Measurements from ENCODE around the gene HSD17B14. TPM values are rescaled to one million over a fixed set of nuclear protein-coding genes. Genes with fewer than 3 reads are reported as not detected.

The HSD17B14 gene
- total RNA-seq, 3 donors from 2014 or later (not counting 1 experiment from before 2014, with no cell fraction given) = 0.75 TPM; not detected in 2

GRCh38 chr19:48866692-48867091 lies 30.4 kb upstream of the HSD17B14 start:
- Mint-ChIP-seq H3K4me3 (no peak overlapping the region), H3K27ac (peak overlapping the region; percentile 11 to 45), H3K4me1 (no peaks in the 10 kb centered on the region), H3K36me3 (no peaks in the 10 kb centered on the region), H3K27me3 (ENCODE audit: low read depth in 2 of 2) (peaks cover 0 to 3% of the 10 kb centered on the region in 2 donors), H3K9me3 (no peaks in the 10 kb centered on the region)
- DNase-seq (no peak), ATAC-seq (peak in 1 of 3 donors; percentile 33)
- no peaks in the 10 kb centered on the region for H3K9me3 ChIP-seq (ENCODE audit: control insufficient read depth, insufficient read depth, low read length)
- intact Hi-C loops (cut with micrococcal nuclease) = no loop called here
- no peaks in the 10 kb centered on the region for H3K4me1 ChIP-seq (ENCODE audit: control insufficient read depth, insufficient read depth, low read length)
- WGBS (ENCODE audit: insufficient coverage) = 77% methylated on average over 6 of the region's 6 CpGs
- no peak for TF ChIP-seq CTCF (IDR thresholded peaks at IDR 0.05)
- H3K36me3 ChIP-seq (ENCODE audit: control insufficient read depth, insufficient read depth, low read length) = no peaks in the 10 kb centered on the region
- no peak overlapping the region for H3K27ac ChIP-seq (ENCODE audit: low read length)
- no peaks in the 10 kb centered on the region for H3K27me3 ChIP-seq (ENCODE audit: control insufficient read depth, insufficient read depth, low read length)
- H3K4me3 ChIP-seq (ENCODE audit: low read length) = no peak overlapping the region

GRCh38 chr19:48862827-48863226 lies 26.5 kb upstream of the HSD17B14 start:
- intact Hi-C loops (cut with micrococcal nuclease) = no loop called here
- Mint-ChIP-seq H3K27me3 (ENCODE audit: low read depth in 2 of 2) (no peaks in the 10 kb centered on the region), H3K4me1 (peaks cover 10 to 16% of the 10 kb centered on the region in 2 donors), H3K27ac (no peak overlapping the region), H3K36me3 (no peaks in the 10 kb centered on the region), H3K9me3 (no peaks in the 10 kb centered on the region), H3K4me3 (no peak overlapping the region)
- ATAC-seq (no peak), DNase-seq (no peak)
- Histone ChIP-seq H3K4me1 (ENCODE audit: control insufficient read depth, insufficient read depth, low read length) (peaks cover 12% of the 10 kb centered on the region), H3K27ac (ENCODE audit: low read length) (no peak overlapping the region), H3K9me3 (ENCODE audit: control insufficient read depth, insufficient read depth, low read length) (no peaks in the 10 kb centered on the region), H3K36me3 (ENCODE audit: control insufficient read depth, insufficient read depth, low read length) (no peaks in the 10 kb centered on the region), H3K4me3 (ENCODE audit: low read length) (no peak overlapping the region), H3K27me3 (ENCODE audit: control insufficient read depth, insufficient read depth, low read length) (no peaks in the 10 kb centered on the region)
- no peak for TF ChIP-seq CTCF (IDR thresholded peaks at IDR 0.05)
- 82% methylated on average over 6 of the region's 7 CpGs for WGBS (ENCODE audit: insufficient coverage)

DNA sequence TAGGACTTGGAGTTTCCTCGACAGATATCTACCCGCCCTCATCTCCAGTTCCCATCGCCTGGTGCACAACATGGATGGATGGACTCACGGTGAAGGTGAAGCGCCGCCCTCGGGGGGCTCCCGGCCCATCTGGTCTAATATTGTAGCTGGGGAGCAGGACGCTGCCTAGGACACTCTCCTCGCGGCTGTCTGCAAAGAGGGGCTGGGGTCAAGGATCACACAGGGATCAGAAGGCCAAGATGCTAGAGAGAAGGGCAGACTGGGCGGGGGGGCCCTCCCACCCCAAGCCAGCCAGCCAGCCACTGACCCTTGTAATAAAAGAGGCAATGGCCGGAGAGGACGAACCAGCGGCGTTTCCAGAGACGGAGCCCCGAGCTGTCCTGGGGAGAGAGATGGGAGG lies 25.0 kb upstream of the HSD17B14 start:
- Histone ChIP-seq H3K36me3 (ENCODE audit: control insufficient read depth, insufficient read depth, low read length) (no peaks in the 10 kb centered on the region), H3K27ac (ENCODE audit: low read length) (no peak overlapping the region), H3K4me3 (ENCODE audit: low read length) (no peak overlapping the region), H3K4me1 (ENCODE audit: control insufficient read depth, insufficient read depth, low read length) (peaks cover 12% of the 10 kb centered on the region), H3K27me3 (ENCODE audit: control insufficient read depth, insufficient read depth, low read length) (no peaks in the 10 kb centered on the region), H3K9me3 (ENCODE audit: control insufficient read depth, insufficient read depth, low read length) (no peaks in the 10 kb centered on the region)
- no peak overlapping the region for H3K4me3 Mint-ChIP-seq
- no peaks in the 10 kb centered on the region for H3K36me3 Mint-ChIP-seq
- no peak for DNase-seq
- H3K4me1 Mint-ChIP-seq = peaks cover 10 to 16% of the 10 kb centered on the region in 2 donors
- no peak for TF ChIP-seq CTCF (IDR thresholded peaks at IDR 0.05)
- WGBS (ENCODE audit: insufficient coverage) = 98% methylated on average over 18 of the region's 18 CpGs
- H3K9me3 Mint-ChIP-seq = no peaks in the 10 kb centered on the region
- intact Hi-C loops (cut with micrococcal nuclease) = no loop called here
- H3K27me3 Mint-ChIP-seq (ENCODE audit: low read depth in 2 of 2) = no peaks in the 10 kb centered on the region
- no peak overlapping the region for H3K27ac Mint-ChIP-seq
- no peak for ATAC-seq

All from natural killer cell (primary cell).